Smooth muscle cell (in vitro differentiated cells): ENCODE results near the gene TYRO3. TPM values are rescaled to one million over a fixed set of nuclear protein-coding genes. Genes with fewer than 3 reads are reported as not detected.

Source experiments
- DNase-seq: peaks from one replicate; lab custom pipeline; 2025; ENCODE audit not compliant: unreplicated experiment; lab: John Stamatoyannopoulos, UW
- H2AFZ ChIP-seq: fragments of 200-600 bp; sonication (generic); 2 replicates; pipeline ENCODE4 v1.6.0; 2016; ENCODE audit warnings: antibody characterized with exemption, low read depth, mild to moderate bottlenecking
- H3F3A ChIP-seq: fragments of 200-600 bp; sonication (generic); 2 replicates; pipeline ENCODE4 v1.6.0; 2017; ENCODE audit warnings: antibody characterized with exemption, low read depth
- H3K27ac ChIP-seq: fragments of 200-600 bp; sonication (generic); 2 replicates; pipeline ENCODE4 v1.5.1; 2016; ENCODE audit warnings: low read depth, mild to moderate bottlenecking
- H3K27me3 ChIP-seq: fragments of 200-600 bp; sonication (generic); 2 replicates; pipeline ENCODE4 v1.6.1; 2016; ENCODE audit warnings: low read depth, mild to moderate bottlenecking
- H3K36me3 ChIP-seq: fragments of 200-600 bp; sonication (generic); 2 replicates; pipeline ENCODE4 v1.5.1; 2016; ENCODE audit warnings: low read depth
- H3K4me1 ChIP-seq: fragments of 200-600 bp; sonication (generic); 2 replicates; pipeline ENCODE4 v1.5.1; 2016; ENCODE audit warnings: low read depth
- H3K4me2 ChIP-seq: fragments of 200-600 bp; sonication (generic); 2 replicates; pipeline ENCODE4 v1.6.0; 2016; ENCODE audit warnings: mild to moderate bottlenecking
- H3K4me3 ChIP-seq: fragments of 200-600 bp; sonication (generic); 2 replicates; pipeline ENCODE4 v1.5.1; 2016; ENCODE audit warnings: mild to moderate bottlenecking
- H3K79me2 ChIP-seq: fragments of 200-600 bp; sonication (generic); 2 replicates; pipeline ENCODE4 v1.6.0; 2016; ENCODE audit warnings: low read depth, mild to moderate bottlenecking
- H3K9ac ChIP-seq: fragments of 200-600 bp; sonication (generic); 2 replicates; pipeline ENCODE4 v1.6.0; 2016; ENCODE audit warnings: low read depth
- H3K9me3 ChIP-seq: fragments of 200-600 bp; sonication (generic); replicated peaks from 2 replicates; pipeline ENCODE4 v1.5.1; 2016; ENCODE audit warnings: low read depth
- H4K20me1 ChIP-seq: fragments of 200-600 bp; sonication (generic); 2 replicates; pipeline ENCODE4 v1.6.0; 2016; ENCODE audit warnings: low read depth
- CTCF ChIP-seq: fragments of 200-600 bp; sonication (generic); IDR thresholded peaks from 2 replicates; pipeline ENCODE4 v1.5.1; 2017; ENCODE audit warnings: borderline replicate concordance, mild to moderate bottlenecking, antibody characterized with exemption; ENCODE audit not compliant: insufficient read depth, poor library complexity, severe bottlenecking
- WGBS: methylation state at CpG from one replicate; pipeline ENCODE4 v1.1.7; 2016; ENCODE audit warnings: low lambda C conversion rate; 5-methylcytosine and 5-hydroxymethylcytosine counted together
- polyA plus RNA-seq: library from polyadenylated mRNA; unstranded; fragments of >200 nt; fragmentation: Nextera tagmentation; extraction: Ambion mirVana; gene quantifications from 2 replicates; pipeline ENCODE4 v1.2.1, GENCODE V29; 2016
- total RNA-seq: library from RNA; depleted of rRNA; stranded (reverse); fragments of >200 nt; gene quantifications from 2 replicates; pipeline ENCODE4 v1.2.3, GENCODE V29; 2014

The TYRO3 gene
- total and polyA plus RNA-seq, 2 experiments from 2014 or later = 11.5 to 20.5 TPM

DNA sequence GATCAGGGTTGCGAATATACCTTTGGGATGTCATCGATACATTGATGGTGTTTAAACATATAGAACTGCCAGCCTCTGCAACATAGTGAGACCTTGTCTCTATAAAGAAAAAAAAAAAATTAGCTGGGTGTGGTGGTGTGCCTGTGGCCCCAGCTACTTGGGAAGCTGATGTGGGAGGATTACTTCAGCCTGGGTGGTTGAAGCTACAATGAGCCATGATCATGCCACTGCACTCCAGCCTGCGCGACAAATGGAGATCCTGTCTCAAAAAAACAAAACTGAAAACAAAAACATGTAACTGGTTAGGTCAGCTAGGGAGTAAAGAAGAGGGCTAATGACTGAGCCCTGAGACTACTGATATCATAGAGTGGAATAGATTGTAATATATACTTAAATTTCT lies 70.5 kb downstream of the TYRO3 start:
- Histone ChIP-seq H3K9ac (no peak overlapping the region), H3K4me2 (no peak overlapping the region), H3K79me2 (no peaks in the 10 kb centered on the region), H3K9me3 (no peaks in the 10 kb centered on the region), H4K20me1 (no peaks in the 10 kb centered on the region), H3F3A (no peaks in the 10 kb centered on the region), H3K4me1 (no peaks in the 10 kb centered on the region), H2AFZ (no peak overlapping the region), H3K27ac (no peak overlapping the region), H3K27me3 (no peaks in the 10 kb centered on the region), H3K36me3 (no peaks in the 10 kb centered on the region), H3K4me3 (no peak overlapping the region)
- no peak for DNase-seq
- 85% methylated on average over 4 of the region's 4 CpGs for WGBS
- TF ChIP-seq CTCF = no peak

- no peaks in the 10 kb centered on the region for H3K9me3 ChIP-seq
- 55% methylated on average over 5 of the region's 5 CpGs for WGBS
- no peak overlapping the region for H3K4me3 ChIP-seq
- H3K27ac ChIP-seq = no peak overlapping the region
- no peak for TF ChIP-seq CTCF
- H3K9ac ChIP-seq = no peak overlapping the region
- no peaks in the 10 kb centered on the region for H3F3A ChIP-seq
- no peak overlapping the region for H3K4me2 ChIP-seq
- H3K36me3 ChIP-seq = no peaks in the 10 kb centered on the region
- H4K20me1 ChIP-seq = no peaks in the 10 kb centered on the region
- no peaks in the 10 kb centered on the region for H3K4me1 ChIP-seq
- no peaks in the 10 kb centered on the region for H3K27me3 ChIP-seq
- no peaks in the 10 kb centered on the region for H3K79me2 ChIP-seq
- no peak overlapping the region for H2AFZ ChIP-seq
- DNase-seq = no peak
These were observed 70.9 kb downstream of the TYRO3 start for GRCh38 chr15:41629883-41630282.

DNA sequence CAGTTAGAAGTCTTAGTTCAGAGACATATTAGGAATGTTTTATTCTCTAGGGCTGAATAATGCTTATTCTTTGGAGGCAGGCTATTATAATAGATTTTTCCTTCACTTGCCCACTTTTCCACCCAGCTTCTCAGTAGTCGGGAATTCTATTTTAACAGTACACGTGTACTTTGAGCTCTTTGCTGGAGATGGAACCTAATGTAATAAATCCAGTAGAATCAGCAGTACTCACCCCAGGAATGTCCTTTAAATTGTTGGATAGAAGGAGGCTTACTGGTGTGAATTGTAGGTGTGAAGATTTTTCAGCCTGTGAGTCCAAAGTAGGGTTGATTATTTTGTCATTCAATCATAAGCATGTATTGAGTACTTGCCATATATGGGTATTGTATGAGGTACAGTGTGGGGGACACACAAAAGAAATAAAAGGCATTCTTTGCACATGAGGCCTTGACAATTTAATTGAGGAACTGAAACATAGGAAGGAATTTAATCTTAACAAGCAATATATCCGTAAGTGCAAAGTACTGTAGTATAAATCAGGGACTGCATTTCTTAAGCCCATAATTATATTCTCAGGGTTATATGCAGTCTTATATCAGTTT lies 71.7 kb downstream of the TYRO3 start:
- Histone ChIP-seq H4K20me1 (no peaks in the 10 kb centered on the region), H3K9ac (no peak overlapping the region), H3K36me3 (no peaks in the 10 kb centered on the region), H3K27me3 (no peaks in the 10 kb centered on the region), H3K9me3 (no peaks in the 10 kb centered on the region), H3F3A (no peaks in the 10 kb centered on the region), H3K4me1 (no peaks in the 10 kb centered on the region), H3K79me2 (no peaks in the 10 kb centered on the region), H3K27ac (no peak overlapping the region), H3K4me2 (no peak overlapping the region), H3K4me3 (no peak overlapping the region), H2AFZ (no peak overlapping the region)
- TF ChIP-seq CTCF = no peak
- 86% methylated on average over 3 of the region's 3 CpGs for WGBS
- no peak for DNase-seq

DNA sequence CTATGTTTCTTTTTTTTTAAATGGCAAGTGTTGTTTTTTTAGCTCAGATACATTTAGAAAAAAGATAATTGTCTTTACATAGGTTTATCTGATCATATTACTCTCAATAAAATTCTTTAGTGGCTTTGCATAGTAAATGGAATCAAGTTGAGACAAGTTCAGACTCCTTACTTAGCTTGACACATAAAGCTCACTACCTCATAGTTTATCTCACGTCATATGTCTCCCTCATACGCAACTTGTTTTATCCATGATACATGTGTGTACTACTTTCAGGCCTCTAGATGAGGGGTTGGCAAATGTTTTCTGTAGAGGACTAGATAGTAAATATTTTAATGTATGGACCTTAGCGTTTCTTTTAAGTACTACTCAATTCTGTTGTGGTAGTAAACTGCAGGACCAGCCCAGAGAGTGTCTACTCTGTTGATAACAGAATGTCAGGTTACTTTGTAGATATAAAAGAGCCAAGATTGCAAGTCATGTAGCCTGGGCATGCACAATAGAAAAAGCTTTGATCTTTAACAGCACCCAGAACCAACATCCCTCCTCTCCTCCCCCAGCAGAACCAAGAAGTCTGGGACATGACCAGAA lies 73.0 kb downstream of the TYRO3 start:
- Histone ChIP-seq H3K27ac (no peak overlapping the region), H3K79me2 (no peaks in the 10 kb centered on the region), H3K36me3 (no peaks in the 10 kb centered on the region), H3K4me1 (no peaks in the 10 kb centered on the region), H3K9ac (no peak overlapping the region), H3K4me2 (no peak overlapping the region), H3K27me3 (no peaks in the 10 kb centered on the region), H3K9me3 (no peaks in the 10 kb centered on the region), H3F3A (no peaks in the 10 kb centered on the region), H2AFZ (no peak overlapping the region), H4K20me1 (no peaks in the 10 kb centered on the region), H3K4me3 (no peak overlapping the region)
- DNase-seq = no peak
- 90% methylated on average over 3 of the region's 3 CpGs for WGBS
- TF ChIP-seq CTCF = no peak
